DOHH2 (cell line): ENCODE data around the gene FBXL14.

ENCODE experiments used
- EZH2phosphoT487 ChIP-seq: fragments of 200-600 bp; sonication (generic); IDR thresholded peaks from 2 replicates; pipeline ENCODE4 v1.6.1; 2017; ENCODE audit warnings: borderline replicate concordance, mild to moderate bottlenecking, antibody characterized with exemption, low read length, moderate library complexity, mixed read lengths
- TF ChIP-seq, protein P1 (sequence below): fragments of 200-600 bp; sonication (generic); IDR thresholded peaks from one replicate; pipeline ENCODE4 v1.5.1; 2014; ENCODE audit warnings: antibody characterized with exemption, mild to moderate bottlenecking, low read depth, low read length; ENCODE audit not compliant: poor library complexity, severe bottlenecking

DNA sequence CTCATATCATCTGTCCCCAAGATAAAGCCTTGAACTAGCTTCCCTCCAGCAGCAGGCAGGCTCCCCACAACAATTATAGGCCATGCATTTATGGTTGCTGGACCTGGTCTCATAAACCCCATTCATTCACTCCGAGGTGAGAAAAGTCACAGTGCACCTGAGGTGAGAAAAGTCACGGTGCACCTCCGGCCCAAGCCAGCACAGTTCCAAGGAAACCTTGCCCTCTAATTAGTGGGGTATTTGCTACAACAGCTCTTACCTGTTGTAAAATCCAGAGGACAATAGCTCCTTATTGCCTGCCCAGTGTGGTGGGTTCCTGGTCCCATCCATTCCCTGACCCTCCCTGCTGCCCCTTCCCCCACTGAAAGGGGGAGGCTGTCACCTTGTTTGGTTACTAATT, 65.6 kb downstream of the FBXL14 start:
- TF ChIP-seq, protein P1, sequence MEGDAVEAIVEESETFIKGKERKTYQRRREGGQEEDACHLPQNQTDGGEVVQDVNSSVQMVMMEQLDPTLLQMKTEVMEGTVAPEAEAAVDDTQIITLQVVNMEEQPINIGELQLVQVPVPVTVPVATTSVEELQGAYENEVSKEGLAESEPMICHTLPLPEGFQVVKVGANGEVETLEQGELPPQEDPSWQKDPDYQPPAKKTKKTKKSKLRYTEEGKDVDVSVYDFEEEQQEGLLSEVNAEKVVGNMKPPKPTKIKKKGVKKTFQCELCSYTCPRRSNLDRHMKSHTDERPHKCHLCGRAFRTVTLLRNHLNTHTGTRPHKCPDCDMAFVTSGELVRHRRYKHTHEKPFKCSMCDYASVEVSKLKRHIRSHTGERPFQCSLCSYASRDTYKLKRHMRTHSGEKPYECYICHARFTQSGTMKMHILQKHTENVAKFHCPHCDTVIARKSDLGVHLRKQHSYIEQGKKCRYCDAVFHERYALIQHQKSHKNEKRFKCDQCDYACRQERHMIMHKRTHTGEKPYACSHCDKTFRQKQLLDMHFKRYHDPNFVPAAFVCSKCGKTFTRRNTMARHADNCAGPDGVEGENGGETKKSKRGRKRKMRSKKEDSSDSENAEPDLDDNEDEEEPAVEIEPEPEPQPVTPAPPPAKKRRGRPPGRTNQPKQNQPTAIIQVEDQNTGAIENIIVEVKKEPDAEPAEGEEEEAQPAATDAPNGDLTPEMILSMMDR = no peak
- TF ChIP-seq EZH2phosphoT487 = no peak
